PC-9 (cell line): ENCODE measurements around the gene RRP1. TPM values are rescaled to one million over a fixed set of nuclear protein-coding genes. Genes with fewer than 3 reads are reported as not detected.

Experiments used
- BruUV-seq: library from RNA; stranded (reverse); fragments of 400-500 nt; replicated peaks from 2 replicates; lab custom pipeline; 2021; lab: Mats Ljungman, UMichigan
- CTCF ChIA-PET: fragments of 300-600 bp; sonication (Branson Sonifier 250); formaldehyde crosslinking; loops from one replicate; lab custom pipeline; 2022; ENCODE audit warnings: antibody characterized with exemption; lab: Charles Lee
- POLR2A ChIA-PET: fragments of 300-600 bp; sonication (Branson Sonifier 250); formaldehyde crosslinking; loops from one replicate; lab custom pipeline; 2022; ENCODE audit warnings: antibody characterized with exemption; ENCODE audit not compliant: unreplicated experiment; lab: Charles Lee
- DNase-seq, 2 experiments: peaks; one replicate each; pipeline versions ENCODE4 v3.0.0 to v3.0.0-alpha.2; 2015 to 2022; ENCODE audit warnings: mixed read lengths in 1 of 2
- H2AFZ ChIP-seq: fragments of 200-600 bp; sonication (generic); 2 replicates; pipeline ENCODE4 v1.8.1; 2017; ENCODE audit warnings: antibody characterized with exemption
- H3F3A ChIP-seq: fragments of 200-600 bp; sonication (generic); 2 replicates; pipeline ENCODE4 v1.8.1; 2017; ENCODE audit warnings: antibody characterized with exemption, mild to moderate bottlenecking, low read depth; ENCODE audit not compliant: insufficient read depth
- H3K27ac ChIP-seq: fragments of 200-600 bp; sonication (generic); 2 replicates; pipeline ENCODE4 v1.6.1; 2016; ENCODE audit warnings: mixed run types
- H3K27me3 ChIP-seq: fragments of 200-600 bp; sonication (generic); 2 replicates; pipeline ENCODE4 v1.6.1; 2016; ENCODE audit warnings: low read depth, mixed run types; ENCODE audit not compliant: insufficient read depth
- H3K36me3 ChIP-seq: fragments of 200-600 bp; sonication (generic); 2 replicates; pipeline ENCODE4 v1.6.1; 2016; ENCODE audit warnings: low read depth, mixed run types
- H3K4me1 ChIP-seq: fragments of 200-600 bp; sonication (generic); replicated peaks from 2 replicates; pipeline ENCODE4 v1.6.1; 2016; ENCODE audit warnings: mixed run types; ENCODE audit not compliant: insufficient read depth
- H3K4me2 ChIP-seq: fragments of 200-600 bp; sonication (generic); 2 replicates; pipeline ENCODE4 v1.6.1; 2017; ENCODE audit warnings: mixed run types
- H3K4me3 ChIP-seq: fragments of 200-600 bp; sonication (generic); 2 replicates; pipeline ENCODE4 v1.6.1; 2016; ENCODE audit warnings: mixed run types
- H3K79me2 ChIP-seq: fragments of 200-600 bp; sonication (generic); 2 replicates; pipeline ENCODE4 v1.6.1; 2017; ENCODE audit warnings: low read depth, mixed run types
- H3K9me2 ChIP-seq: fragments of 200-600 bp; sonication (generic); 2 replicates; pipeline ENCODE4 v1.8.1; 2017; ENCODE audit warnings: mild to moderate bottlenecking; ENCODE audit not compliant: insufficient read depth
- H3K9me3 ChIP-seq: fragments of 200-600 bp; sonication (generic); 2 replicates; pipeline ENCODE4 v1.8.1; 2016; ENCODE audit warnings: low read depth; ENCODE audit not compliant: insufficient read depth
- H4K20me1 ChIP-seq: fragments of 200-600 bp; sonication (generic); 2 replicates; pipeline ENCODE4 v1.8.1; 2017; ENCODE audit not compliant: insufficient read depth
- EZH2 ChIP-seq: fragments of 200-600 bp; sonication (generic); IDR thresholded peaks from 2 replicates; pipeline ENCODE4 v1.8.0; 2017; ENCODE audit warnings: antibody characterized with exemption, low read depth
- intact Hi-C: fragments of 100-400 bp; cut with micrococcal nuclease; formaldehyde crosslinking; loops from one replicate; pipeline ENCODE4 v1.10.0; 2022; ENCODE audit not compliant: unreplicated experiment
- total RNA-seq: library from RNA; stranded (reverse); gene quantifications from 2 replicates; pipeline ENCODE4 v1.2.3, GENCODE V29; 2021
- TF ChIP-seq, protein P1 (sequence below): fragments of 200-600 bp; sonication (generic); conservative IDR thresholded peaks from 2 replicates; pipeline ENCODE4 v1.6.1; 2017; ENCODE audit warnings: mixed run types, antibody characterized with exemption, mild to moderate bottlenecking, moderate library complexity

The RRP1 gene
- total RNA-seq, 1 experiment from 2014 or later: 24.9 TPM

DNA sequence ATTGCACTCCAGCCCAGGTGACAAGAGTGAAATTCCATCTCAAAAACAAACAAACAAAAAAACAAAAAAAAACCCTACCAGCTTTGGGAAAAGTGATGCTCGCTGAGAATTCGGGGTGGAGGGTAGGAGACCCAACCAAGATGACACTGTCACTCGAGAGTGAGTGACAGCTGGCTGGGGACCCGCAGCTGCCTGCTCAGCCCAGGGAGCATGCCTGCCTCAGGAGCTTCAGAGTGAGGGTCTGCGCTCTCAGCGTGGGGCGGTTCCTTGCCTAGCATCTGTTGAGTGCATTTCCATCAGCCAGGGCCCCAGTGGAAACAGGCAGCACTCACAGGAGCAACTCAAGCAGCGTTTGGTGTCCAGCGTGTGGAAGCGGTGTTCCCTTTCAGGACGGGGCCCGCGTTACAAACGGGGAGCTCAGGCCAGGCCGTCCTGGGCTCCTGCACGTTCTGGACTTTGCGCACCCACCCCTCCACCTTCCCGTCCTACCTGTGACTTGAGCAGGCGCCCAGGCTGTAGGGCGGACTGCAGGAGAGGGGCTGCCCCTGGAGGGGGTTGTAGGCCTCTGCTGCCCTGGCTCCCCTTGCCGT lies 19.2 kb upstream of the RRP1 start:
- ChIA-PET POLR2A (no interaction called here), CTCF (no interaction called here)
- DNase-seq: no peak
- Histone ChIP-seq H3K27me3 (no peaks in the 10 kb centered on the region), H3K9me3 (no peaks in the 10 kb centered on the region), H4K20me1 (peaks cover 7% of the 10 kb centered on the region), H3K27ac (no peak overlapping the region), H3F3A (peaks cover 65% of the 10 kb centered on the region), H3K36me3 (peaks cover 11% of the 10 kb centered on the region), H3K4me3 (no peak overlapping the region), H3K9me2 (no peaks in the 10 kb centered on the region), H3K4me1 (peaks cover 46% of the 10 kb centered on the region), H2AFZ (no peak overlapping the region), H3K79me2 (peaks cover 24% of the 10 kb centered on the region), H3K4me2 (no peak overlapping the region)
- TF ChIP-seq, protein P1, sequence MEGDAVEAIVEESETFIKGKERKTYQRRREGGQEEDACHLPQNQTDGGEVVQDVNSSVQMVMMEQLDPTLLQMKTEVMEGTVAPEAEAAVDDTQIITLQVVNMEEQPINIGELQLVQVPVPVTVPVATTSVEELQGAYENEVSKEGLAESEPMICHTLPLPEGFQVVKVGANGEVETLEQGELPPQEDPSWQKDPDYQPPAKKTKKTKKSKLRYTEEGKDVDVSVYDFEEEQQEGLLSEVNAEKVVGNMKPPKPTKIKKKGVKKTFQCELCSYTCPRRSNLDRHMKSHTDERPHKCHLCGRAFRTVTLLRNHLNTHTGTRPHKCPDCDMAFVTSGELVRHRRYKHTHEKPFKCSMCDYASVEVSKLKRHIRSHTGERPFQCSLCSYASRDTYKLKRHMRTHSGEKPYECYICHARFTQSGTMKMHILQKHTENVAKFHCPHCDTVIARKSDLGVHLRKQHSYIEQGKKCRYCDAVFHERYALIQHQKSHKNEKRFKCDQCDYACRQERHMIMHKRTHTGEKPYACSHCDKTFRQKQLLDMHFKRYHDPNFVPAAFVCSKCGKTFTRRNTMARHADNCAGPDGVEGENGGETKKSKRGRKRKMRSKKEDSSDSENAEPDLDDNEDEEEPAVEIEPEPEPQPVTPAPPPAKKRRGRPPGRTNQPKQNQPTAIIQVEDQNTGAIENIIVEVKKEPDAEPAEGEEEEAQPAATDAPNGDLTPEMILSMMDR: no peak
- no peak for TF ChIP-seq EZH2
- intact Hi-C loops: no loop called here
- BruUV-seq: no TSS peak

DNA sequence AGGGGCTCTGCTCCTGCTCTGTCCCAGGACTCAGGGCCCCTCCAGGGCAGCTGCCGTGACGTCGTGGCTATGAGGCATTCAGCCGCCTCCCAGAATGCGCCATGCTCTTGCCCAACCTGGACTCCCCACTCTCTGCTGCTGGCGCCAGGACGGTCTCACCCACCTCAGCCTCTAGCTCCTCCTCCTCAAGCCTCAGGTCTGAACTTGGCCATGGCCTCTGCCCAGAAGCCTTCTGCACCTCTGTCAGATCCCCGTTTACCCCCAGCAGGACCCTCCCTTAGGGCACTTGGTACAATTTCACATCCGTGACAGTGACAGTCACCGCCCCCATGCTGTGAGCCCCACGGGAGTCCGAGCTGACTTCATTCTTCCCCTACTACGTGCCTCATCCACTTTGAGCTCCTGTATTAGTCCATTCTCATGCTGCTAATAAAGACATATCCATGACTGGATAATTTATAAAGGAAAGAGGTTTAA lies 18.1 kb upstream of the RRP1 start:
- Histone ChIP-seq H3K9me3 (no peaks in the 10 kb centered on the region), H2AFZ (no peak overlapping the region), H3K4me3 (no peak overlapping the region), H4K20me1 (peaks cover 7% of the 10 kb centered on the region), H3K79me2 (peaks cover 34% of the 10 kb centered on the region), H3K27me3 (no peaks in the 10 kb centered on the region), H3K9me2 (no peaks in the 10 kb centered on the region), H3K4me2 (no peak overlapping the region), H3K4me1 (peaks cover 46% of the 10 kb centered on the region), H3F3A (peaks cover 65% of the 10 kb centered on the region), H3K36me3 (peaks cover 15% of the 10 kb centered on the region), H3K27ac (0 out of 2 replicates have a peak overlapping the region, but pooled peaks have one; percentile 1)
- ChIA-PET CTCF (no interaction called here), POLR2A (no interaction called here)
- no peak for DNase-seq
- BruUV-seq: no TSS peak
- intact Hi-C loops: no loop called here
- TF ChIP-seq, protein P1: no peak
- no peak for TF ChIP-seq EZH2

DNA sequence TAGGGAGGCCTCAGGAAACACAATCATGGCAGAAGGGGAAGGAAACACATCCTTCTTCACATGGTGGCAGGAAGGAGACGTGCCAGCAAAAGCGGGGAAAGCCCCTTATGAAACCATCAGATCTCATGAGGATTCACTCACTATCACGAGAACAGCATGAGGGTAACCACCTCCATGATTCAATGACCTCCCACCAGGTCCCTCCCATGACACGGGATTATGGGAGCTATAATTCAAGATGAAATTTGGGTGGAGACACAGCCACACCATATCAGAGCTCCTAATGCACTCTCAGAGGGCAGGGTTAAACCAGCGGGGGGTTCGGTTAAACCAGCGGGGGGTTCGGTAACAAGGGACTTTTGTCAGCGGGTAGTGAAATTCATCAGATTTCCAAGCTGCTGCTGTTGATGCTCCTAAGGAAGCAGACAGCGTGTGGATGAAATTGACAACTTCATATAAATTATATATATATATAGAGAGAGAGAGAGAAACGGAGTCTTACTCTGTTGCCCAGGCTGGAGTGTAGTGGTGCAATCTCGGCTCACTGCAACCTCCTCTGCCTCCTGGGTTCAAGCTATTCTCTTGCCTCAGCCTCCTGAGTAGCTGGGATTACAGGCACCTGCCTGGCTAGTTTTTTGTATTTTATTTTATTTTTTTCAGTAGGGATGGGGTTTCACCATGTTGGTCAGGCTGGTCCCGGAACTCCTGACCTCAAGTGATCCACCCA lies 17.5 kb upstream of the RRP1 start:
- peaks cover 45% of the 10 kb centered on the region for H3K4me1 ChIP-seq
- peaks cover 15% of the 10 kb centered on the region for H3K36me3 ChIP-seq
- H3K79me2 ChIP-seq: peaks cover 34% of the 10 kb centered on the region
- intact Hi-C loops: no loop called here
- H3K4me3 ChIP-seq: no peak overlapping the region
- BruUV-seq: no TSS peak
- POLR2A ChIA-PET: no interaction called here
- peaks cover 59% of the 10 kb centered on the region for H3F3A ChIP-seq
- H2AFZ ChIP-seq: no peak overlapping the region
- TF ChIP-seq, protein P1: no peak
- no peak for TF ChIP-seq EZH2
- H3K27me3 ChIP-seq: no peaks in the 10 kb centered on the region
- CTCF ChIA-PET: no interaction called here
- no peaks in the 10 kb centered on the region for H3K9me3 ChIP-seq
- H3K9me2 ChIP-seq: no peaks in the 10 kb centered on the region
- H4K20me1 ChIP-seq: peaks cover 7% of the 10 kb centered on the region
- no peak for DNase-seq
- peak overlapping the region; percentile 37; the same call in 1 of the 2 replicates for H3K27ac ChIP-seq
- no peak overlapping the region for H3K4me2 ChIP-seq
